ENCODE data around the gene ATXN7. TPM values are rescaled to one million over a fixed set of nuclear protein-coding genes. Genes with fewer than 3 reads are reported as not detected.
A peak's percentile ranks its signal among the peaks of the same experiment; 100 is the strongest.

The ATXN7 gene
- total and polyA plus RNA-seq, 2 experiments from 2014 or later = 3.0 to 14.4 TPM

GRCh38 chr3:63990733-63991132, 127.1 kb downstream of the ATXN7 start:
- H3K9me3 ChIP-seq (ENCODE audit: low read depth) = no peaks in the 10 kb centered on the region
- H3K36me3 ChIP-seq (replicated peaks; ENCODE audit: insufficient read depth, low read depth) = no peaks in the 10 kb centered on the region
- H2AFZ ChIP-seq = no peak overlapping the region
- no peak for TF ChIP-seq EZH2 (IDR thresholded peaks at IDR 0.05; ENCODE audit: borderline replicate concordance)
- no peak for TF ChIP-seq CTCF (IDR thresholded peaks at IDR 0.05; ENCODE audit: poor library complexity)
- TF ChIP-seq EZH2phosphoT487 (IDR thresholded peaks at IDR 0.05; ENCODE audit: low read depth, severe bottlenecking, unreplicated experiment) = no peak
- H3K27ac ChIP-seq = no peak overlapping the region
- H3K4me3 ChIP-seq = no peak overlapping the region
- no peaks in the 10 kb centered on the region for H3K4me1 ChIP-seq (ENCODE audit: insufficient read depth)
- H3K27me3 ChIP-seq = no peaks in the 10 kb centered on the region
- no peaks in the 10 kb centered on the region for H3K79me2 ChIP-seq
- no peaks in the 10 kb centered on the region for H3K9me2 ChIP-seq (replicated peaks; ENCODE audit: insufficient read depth)
- DNase-seq (ENCODE audit: low spot score) = no peak
- H4K20me1 ChIP-seq (ENCODE audit: insufficient read depth, poor library complexity, severe bottlenecking) = no peaks in the 10 kb centered on the region
- 93% methylated on average over 5 of the region's 5 CpGs for WGBS (ENCODE audit: low lambda C conversion rate, missing lambda C conversion rate)
- no peak overlapping the region for H3K4me2 ChIP-seq

DNA sequence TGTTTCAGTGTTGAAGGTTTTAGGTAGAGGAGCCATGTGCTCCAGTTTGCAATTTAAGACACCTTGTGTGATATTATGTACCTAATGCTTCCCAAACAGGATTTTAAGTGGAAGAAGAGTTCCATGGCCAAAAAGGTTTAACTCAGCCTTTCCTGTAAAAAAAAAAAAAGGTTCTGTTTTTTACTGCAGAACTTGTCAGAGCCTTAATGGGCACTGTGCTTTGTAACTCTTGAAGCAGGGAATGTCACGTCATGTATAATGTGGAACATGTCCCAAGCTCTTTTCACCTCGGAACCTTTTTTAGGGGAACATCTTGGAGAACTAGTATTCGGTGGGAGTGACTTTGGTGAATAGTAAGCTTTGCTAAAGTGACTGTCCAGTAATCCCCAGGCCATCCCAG, 128.0 kb downstream of the ATXN7 start:
- TF ChIP-seq EZH2 (IDR thresholded peaks at IDR 0.05; ENCODE audit: borderline replicate concordance) = no peak
- no peaks in the 10 kb centered on the region for H3K27me3 ChIP-seq
- H4K20me1 ChIP-seq (ENCODE audit: insufficient read depth, poor library complexity, severe bottlenecking) = no peaks in the 10 kb centered on the region
- H3K4me3 ChIP-seq = no peak overlapping the region
- H3K9me2 ChIP-seq (replicated peaks; ENCODE audit: insufficient read depth) = no peaks in the 10 kb centered on the region
- no peak overlapping the region for H2AFZ ChIP-seq
- H3K36me3 ChIP-seq (replicated peaks; ENCODE audit: insufficient read depth, low read depth) = no peaks in the 10 kb centered on the region
- no peaks in the 10 kb centered on the region for H3K9me3 ChIP-seq (ENCODE audit: low read depth)
- no peaks in the 10 kb centered on the region for H3K4me1 ChIP-seq (ENCODE audit: insufficient read depth)
- H3K27ac ChIP-seq = no peak overlapping the region
- WGBS (ENCODE audit: low lambda C conversion rate, missing lambda C conversion rate) = 93% methylated on average over 3 of the region's 3 CpGs
- no peak for DNase-seq (ENCODE audit: low spot score)
- no peak overlapping the region for H3K4me2 ChIP-seq
- H3K79me2 ChIP-seq = no peaks in the 10 kb centered on the region

DNA sequence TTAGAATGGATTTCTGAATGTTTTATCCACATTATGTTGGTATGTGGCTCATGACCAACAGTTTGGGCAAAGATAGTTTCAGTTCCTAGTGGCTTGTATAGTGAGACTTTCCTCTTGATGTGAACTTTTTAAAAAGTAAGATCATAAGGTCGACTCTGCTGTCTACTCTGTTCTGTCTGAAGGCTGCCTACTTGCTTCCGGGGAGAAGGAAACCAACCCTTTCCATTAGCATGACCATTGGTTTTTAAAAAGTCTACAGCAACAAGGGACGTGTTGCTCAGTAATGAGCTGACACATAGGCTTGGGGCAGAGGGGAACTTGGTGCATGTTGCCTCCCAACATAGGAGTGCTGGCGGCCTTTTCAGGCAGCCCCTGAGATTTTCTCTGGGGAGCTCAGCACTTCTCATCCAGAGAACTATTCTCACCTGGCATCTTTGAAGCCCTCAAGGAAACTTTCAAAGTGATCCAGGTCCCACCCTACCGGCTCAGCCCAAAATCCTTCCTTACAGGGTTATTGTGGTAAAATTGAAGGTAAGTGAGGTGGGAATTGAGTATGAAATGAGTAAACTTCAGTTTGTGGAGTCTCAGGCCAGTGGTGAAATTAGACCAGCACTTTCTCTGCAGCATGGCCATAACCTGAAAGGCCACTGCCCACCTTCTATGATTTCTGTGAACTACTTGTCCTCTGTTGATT, 129.0 kb downstream of the ATXN7 start:
- DNase-seq (ENCODE audit: low spot score) = no peak
- TF ChIP-seq EZH2 (IDR thresholded peaks at IDR 0.05; ENCODE audit: borderline replicate concordance) = no peak
- TF ChIP-seq CTCF (IDR thresholded peaks at IDR 0.05; ENCODE audit: poor library complexity) = no peak
- no peak for TF ChIP-seq EZH2phosphoT487 (IDR thresholded peaks at IDR 0.05; ENCODE audit: low read depth, severe bottlenecking, unreplicated experiment)
- Histone ChIP-seq H3K36me3 (replicated peaks; ENCODE audit: insufficient read depth, low read depth) (peaks cover 3% of the 10 kb centered on the region), H2AFZ (no peak overlapping the region), H3K27ac (no peak overlapping the region), H4K20me1 (ENCODE audit: insufficient read depth, poor library complexity, severe bottlenecking) (no peaks in the 10 kb centered on the region), H3K4me1 (ENCODE audit: insufficient read depth) (no peaks in the 10 kb centered on the region), H3K9me3 (ENCODE audit: low read depth) (no peaks in the 10 kb centered on the region), H3K4me2 (no peak overlapping the region), H3K79me2 (no peaks in the 10 kb centered on the region), H3K27me3 (no peaks in the 10 kb centered on the region), H3K4me3 (no peak overlapping the region), H3K9me2 (replicated peaks; ENCODE audit: insufficient read depth) (no peaks in the 10 kb centered on the region)
- WGBS (ENCODE audit: low lambda C conversion rate, missing lambda C conversion rate) = 98% methylated on average over 5 of the region's 5 CpGs

GRCh38 chr3:63993653-63994079, 130.0 kb downstream of the ATXN7 start:
- Histone ChIP-seq H3K9me3 (ENCODE audit: low read depth) (no peaks in the 10 kb centered on the region), H4K20me1 (ENCODE audit: insufficient read depth, poor library complexity, severe bottlenecking) (no peaks in the 10 kb centered on the region), H3K79me2 (no peaks in the 10 kb centered on the region), H3K27me3 (no peaks in the 10 kb centered on the region), H3K9me2 (replicated peaks; ENCODE audit: insufficient read depth) (no peaks in the 10 kb centered on the region), H3K36me3 (replicated peaks; ENCODE audit: insufficient read depth, low read depth) (peaks cover 4% of the 10 kb centered on the region), H2AFZ (no peak overlapping the region), H3K4me3 (no peak overlapping the region), H3K4me2 (no peak overlapping the region), H3K4me1 (ENCODE audit: insufficient read depth) (no peaks in the 10 kb centered on the region), H3K27ac (no peak overlapping the region)
- peak; percentile 93 for TF ChIP-seq CTCF (IDR thresholded peaks at IDR 0.05; ENCODE audit: poor library complexity)
- TF ChIP-seq EZH2 (IDR thresholded peaks at IDR 0.05; ENCODE audit: borderline replicate concordance) = no peak
- DNase-seq (ENCODE audit: low spot score) = peak; percentile 87
- WGBS (ENCODE audit: low lambda C conversion rate, missing lambda C conversion rate) = 40% methylated on average over 3 of the region's 3 CpGs

All from hepatocyte (in vitro differentiated cells).